ENCODE measurements around the gene NSRP1. TPM values are rescaled to one million over a fixed set of nuclear protein-coding genes. Genes with fewer than 3 reads are reported as not detected.

NSRP1 gene
- total and polyA plus RNA-seq, 12 donors, result 19.5 to 47.5 (median 26.5) TPM

DNA sequence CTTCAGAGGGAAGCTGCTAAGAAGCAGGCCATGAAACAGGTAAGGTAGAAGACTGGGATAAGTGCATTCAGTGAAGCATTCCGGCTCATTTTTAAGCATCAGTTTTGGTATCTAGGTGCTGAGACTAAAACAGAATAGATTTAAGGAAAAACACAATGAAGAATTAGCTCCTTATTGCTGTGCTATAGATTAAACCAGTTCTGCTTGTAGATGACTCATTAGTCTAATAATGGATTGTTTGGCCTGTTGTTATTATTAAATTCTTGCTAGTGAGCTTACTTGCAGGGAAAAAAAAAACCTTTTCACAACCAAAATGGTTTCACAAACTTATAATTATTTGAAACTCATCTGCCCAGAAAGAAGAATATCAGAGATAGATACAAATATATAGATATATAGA lies 55.9 kb downstream of the NSRP1 start:
- no peak for ATAC-seq
- no peaks in the 10 kb centered on the region for H3K9me3 ChIP-seq
- H3K4me1 ChIP-seq, result no peaks in the 10 kb centered on the region
- DNase-seq, result no peak
- no peak overlapping the region for H3K27ac ChIP-seq
- WGBS, 2 donors, result 97 to 98% methylated on average over 1 of the region's 1 CpG
- no peaks in the 10 kb centered on the region for H3K27me3 ChIP-seq
- intact Hi-C loops (cut with DNase I), result no loop called here
- peaks cover 0 to 81% (median 12%) of the 10 kb centered on the region in 9 donors for H3K36me3 ChIP-seq
- TF ChIP-seq, protein P1, sequence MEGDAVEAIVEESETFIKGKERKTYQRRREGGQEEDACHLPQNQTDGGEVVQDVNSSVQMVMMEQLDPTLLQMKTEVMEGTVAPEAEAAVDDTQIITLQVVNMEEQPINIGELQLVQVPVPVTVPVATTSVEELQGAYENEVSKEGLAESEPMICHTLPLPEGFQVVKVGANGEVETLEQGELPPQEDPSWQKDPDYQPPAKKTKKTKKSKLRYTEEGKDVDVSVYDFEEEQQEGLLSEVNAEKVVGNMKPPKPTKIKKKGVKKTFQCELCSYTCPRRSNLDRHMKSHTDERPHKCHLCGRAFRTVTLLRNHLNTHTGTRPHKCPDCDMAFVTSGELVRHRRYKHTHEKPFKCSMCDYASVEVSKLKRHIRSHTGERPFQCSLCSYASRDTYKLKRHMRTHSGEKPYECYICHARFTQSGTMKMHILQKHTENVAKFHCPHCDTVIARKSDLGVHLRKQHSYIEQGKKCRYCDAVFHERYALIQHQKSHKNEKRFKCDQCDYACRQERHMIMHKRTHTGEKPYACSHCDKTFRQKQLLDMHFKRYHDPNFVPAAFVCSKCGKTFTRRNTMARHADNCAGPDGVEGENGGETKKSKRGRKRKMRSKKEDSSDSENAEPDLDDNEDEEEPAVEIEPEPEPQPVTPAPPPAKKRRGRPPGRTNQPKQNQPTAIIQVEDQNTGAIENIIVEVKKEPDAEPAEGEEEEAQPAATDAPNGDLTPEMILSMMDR (IDR thresholded peaks at IDR 0.05), result no peak
- H3K4me3 ChIP-seq, result no peak overlapping the region

DNA sequence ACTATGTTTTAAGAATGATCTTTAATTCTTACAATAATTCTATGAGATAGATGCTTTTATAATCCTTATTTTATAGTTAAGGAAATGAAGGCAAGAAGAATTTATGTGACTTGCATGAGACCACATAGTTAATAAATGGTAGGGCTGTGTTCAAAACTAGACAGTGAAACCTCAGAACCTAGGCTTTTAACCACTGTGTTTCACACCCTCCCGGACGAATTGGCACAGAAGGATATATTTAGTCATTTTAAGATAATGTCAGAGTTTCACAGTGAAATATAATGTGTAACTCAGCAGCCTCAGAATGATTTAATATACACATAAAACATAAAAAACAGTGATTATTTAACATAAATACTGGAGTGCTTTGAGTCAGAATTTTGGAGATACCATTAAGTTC lies 57.0 kb downstream of the NSRP1 start:
- DNase-seq, result no peak
- TF ChIP-seq, protein P1 (IDR thresholded peaks at IDR 0.05), result no peak
- no peak overlapping the region for H3K27ac ChIP-seq
- no peak overlapping the region for H3K4me3 ChIP-seq
- H3K4me1 ChIP-seq, result no peaks in the 10 kb centered on the region
- WGBS, 2 donors, result 45 to 53% methylated on average over 2 of the region's 2 CpGs
- intact Hi-C loops (cut with DNase I), result no loop called here
- peaks cover 0 to 89% (median 12%) of the 10 kb centered on the region in 9 donors for H3K36me3 ChIP-seq
- ATAC-seq, result no peak
- H3K9me3 ChIP-seq, result no peaks in the 10 kb centered on the region
- no peaks in the 10 kb centered on the region for H3K27me3 ChIP-seq

DNA sequence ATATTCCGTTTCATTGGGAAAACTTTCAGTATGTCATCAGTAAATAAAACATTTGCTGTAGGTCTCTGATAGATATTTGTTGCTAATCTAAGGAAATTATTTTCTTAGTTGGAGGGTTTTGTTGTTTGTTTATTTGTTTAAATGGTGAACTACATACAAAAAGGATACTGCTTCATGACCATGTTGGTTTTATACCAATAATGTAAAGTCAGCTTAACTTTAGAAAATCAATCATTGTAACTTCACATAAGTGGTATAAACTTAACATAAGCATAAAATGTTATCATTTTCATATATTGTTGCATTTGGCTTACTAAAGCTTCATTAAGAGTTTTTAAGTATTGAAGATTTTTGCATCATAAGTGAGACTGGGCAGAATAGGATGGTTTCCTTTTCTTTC lies 57.9 kb downstream of the NSRP1 start:
- Histone ChIP-seq H3K4me3 (no peak overlapping the region), H3K9me3 (no peaks in the 10 kb centered on the region), H3K36me3 (peaks cover 0 to 91% (median 15%) of the 10 kb centered on the region in 9 donors), H3K27ac (no peak overlapping the region), H3K27me3 (no peaks in the 10 kb centered on the region), H3K4me1 (no peaks in the 10 kb centered on the region)
- 97 to 98% methylated on average over 1 of the region's 1 CpG for WGBS, 2 donors
- TF ChIP-seq, protein P1 (IDR thresholded peaks at IDR 0.05), result no peak
- ATAC-seq, result no peak
- intact Hi-C loops (cut with DNase I), result no loop called here
- no peak for DNase-seq

DNA sequence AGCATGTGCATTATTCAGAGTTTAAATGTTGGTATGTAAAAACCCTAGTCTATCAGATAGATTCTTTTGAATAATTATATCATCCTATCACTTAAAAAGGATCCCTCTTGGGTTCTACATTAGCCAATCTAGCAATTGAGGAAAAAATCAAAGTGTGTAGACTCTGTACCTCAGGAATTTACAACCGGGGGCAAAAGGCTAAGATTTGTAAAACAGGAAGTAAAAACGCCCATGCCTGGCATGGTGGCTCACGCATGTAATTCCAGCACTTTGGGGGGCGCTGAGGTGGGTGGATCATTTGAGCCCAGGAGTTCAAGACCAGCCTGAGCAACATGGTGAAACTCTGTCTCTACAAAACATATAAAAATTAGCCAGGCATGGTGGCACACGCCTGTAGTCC lies 60.2 kb downstream of the NSRP1 start:
- ATAC-seq (no peak), DNase-seq (no peak)
- intact Hi-C loops (cut with DNase I), result no loop called here
- H3K9me3 ChIP-seq, result no peaks in the 10 kb centered on the region
- peaks cover 0 to 99% (median 38%) of the 10 kb centered on the region in 9 donors for H3K36me3 ChIP-seq
- no peak overlapping the region for H3K4me3 ChIP-seq
- TF ChIP-seq, protein P1 (IDR thresholded peaks at IDR 0.05), result no peak
- H3K27me3 ChIP-seq, result no peaks in the 10 kb centered on the region
- no peaks in the 10 kb centered on the region for H3K4me1 ChIP-seq
- WGBS, 2 donors, result 91 to 97% methylated on average over 5 of the region's 5 CpGs
- no peak overlapping the region for H3K27ac ChIP-seq

Data from heart right ventricle (tissue), 16 donors.